SK-N-SH (cell line): ENCODE measurements around the gene GSK3A.

Experiments
- RAD21 ChIP-seq: IDR thresholded peaks from 2 replicates; pipeline ENCODE4 v1.6.1; 2012; ENCODE audit warnings: mild to moderate bottlenecking, low read length
- SMC3 ChIP-seq: IDR thresholded peaks from 2 replicates; pipeline ENCODE4 v1.6.1; 2012; ENCODE audit warnings: low read depth, low read length, improper control_type of control experiment
- TF ChIP-seq, protein P1 (sequence below): fragments of 200-600 bp; sonication (generic); IDR thresholded peaks from 2 replicates; pipeline ENCODE4 v1.6.1; 2017; ENCODE audit warnings: antibody characterized with exemption, mild to moderate bottlenecking, moderate library complexity

DNA sequence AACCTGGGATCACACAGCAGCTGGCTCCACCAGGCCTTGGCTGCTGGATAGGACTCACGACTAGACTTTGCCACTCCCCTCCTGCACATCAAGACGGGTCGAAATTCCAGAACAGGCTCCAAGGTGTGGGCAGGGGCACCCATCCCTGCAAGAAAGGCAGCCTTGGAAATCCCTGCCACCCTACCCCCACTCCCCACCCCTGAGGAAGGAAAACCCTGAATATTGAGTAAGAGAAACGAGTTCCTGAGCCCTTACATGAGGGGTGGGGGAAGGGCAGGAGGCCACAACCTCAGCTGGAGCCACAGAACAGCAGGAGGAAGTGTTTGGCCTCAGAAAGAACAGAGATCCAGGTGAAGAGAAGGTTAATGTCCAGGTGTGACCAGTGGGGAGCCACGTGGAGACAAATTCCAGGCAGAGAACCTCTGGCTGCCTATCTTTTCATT is 45.0 kb downstream of the GSK3A start:
- TF ChIP-seq, protein P1, sequence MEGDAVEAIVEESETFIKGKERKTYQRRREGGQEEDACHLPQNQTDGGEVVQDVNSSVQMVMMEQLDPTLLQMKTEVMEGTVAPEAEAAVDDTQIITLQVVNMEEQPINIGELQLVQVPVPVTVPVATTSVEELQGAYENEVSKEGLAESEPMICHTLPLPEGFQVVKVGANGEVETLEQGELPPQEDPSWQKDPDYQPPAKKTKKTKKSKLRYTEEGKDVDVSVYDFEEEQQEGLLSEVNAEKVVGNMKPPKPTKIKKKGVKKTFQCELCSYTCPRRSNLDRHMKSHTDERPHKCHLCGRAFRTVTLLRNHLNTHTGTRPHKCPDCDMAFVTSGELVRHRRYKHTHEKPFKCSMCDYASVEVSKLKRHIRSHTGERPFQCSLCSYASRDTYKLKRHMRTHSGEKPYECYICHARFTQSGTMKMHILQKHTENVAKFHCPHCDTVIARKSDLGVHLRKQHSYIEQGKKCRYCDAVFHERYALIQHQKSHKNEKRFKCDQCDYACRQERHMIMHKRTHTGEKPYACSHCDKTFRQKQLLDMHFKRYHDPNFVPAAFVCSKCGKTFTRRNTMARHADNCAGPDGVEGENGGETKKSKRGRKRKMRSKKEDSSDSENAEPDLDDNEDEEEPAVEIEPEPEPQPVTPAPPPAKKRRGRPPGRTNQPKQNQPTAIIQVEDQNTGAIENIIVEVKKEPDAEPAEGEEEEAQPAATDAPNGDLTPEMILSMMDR: no peak
- TF ChIP-seq RAD21: no peak
- no peak for TF ChIP-seq SMC3
